ENCODE results near the gene IFTAP.

The IFTAP gene

GRCh38 chr11:36577859-36578258 is 16.4 kb upstream of the IFTAP start:
- H3K4me1 Mint-ChIP-seq (ENCODE audit: low read depth in 2 of 2) = no peaks in the 10 kb centered on the region
- no peak overlapping the region for H3K27ac Mint-ChIP-seq
- H3K4me3 Mint-ChIP-seq = no peak overlapping the region
- peaks cover 4% of the 10 kb centered on the region for H3K36me3 Mint-ChIP-seq (ENCODE audit: insufficient read depth)
- H3K27me3 Mint-ChIP-seq = peaks cover 15 to 34% of the 10 kb centered on the region in 2 donors
- ATAC-seq (replicated peaks) (no peak), DNase-seq (no peak)
- no peaks in the 10 kb centered on the region for H3K9me3 Mint-ChIP-seq

GRCh38 chr11:36578458-36578857 is 15.8 kb upstream of the IFTAP start:
- Mint-ChIP-seq H3K9me3 (no peaks in the 10 kb centered on the region), H3K27me3 (peaks cover 17 to 32% of the 10 kb centered on the region in 2 donors), H3K27ac (no peak overlapping the region), H3K4me1 (ENCODE audit: low read depth in 2 of 2) (no peaks in the 10 kb centered on the region), H3K36me3 (ENCODE audit: insufficient read depth) (peaks cover 4% of the 10 kb centered on the region), H3K4me3 (no peak overlapping the region)
- ATAC-seq (replicated peaks) (no peak), DNase-seq (no peak)

GRCh38 chr11:36581536-36581935 is 12.8 kb upstream of the IFTAP start:
- no peaks in the 10 kb centered on the region for H3K4me1 Mint-ChIP-seq (ENCODE audit: low read depth in 2 of 2)
- H3K36me3 Mint-ChIP-seq (ENCODE audit: insufficient read depth) = no peaks in the 10 kb centered on the region
- peaks cover 8 to 19% of the 10 kb centered on the region in 2 donors for H3K27me3 Mint-ChIP-seq
- no peak overlapping the region for H3K4me3 Mint-ChIP-seq
- no peak overlapping the region for H3K27ac Mint-ChIP-seq
- H3K9me3 Mint-ChIP-seq = no peaks in the 10 kb centered on the region
- ATAC-seq (replicated peaks) = no peak
- DNase-seq = no peak

- DNase-seq = no peak
- Mint-ChIP-seq H3K9me3 (no peaks in the 10 kb centered on the region), H3K36me3 (ENCODE audit: insufficient read depth) (no peaks in the 10 kb centered on the region), H3K4me3 (no peak overlapping the region), H3K4me1 (ENCODE audit: low read depth in 2 of 2) (no peaks in the 10 kb centered on the region), H3K27ac (no peak overlapping the region), H3K27me3 (peaks cover 20 to 32% of the 10 kb centered on the region in 2 donors)
- ATAC-seq (replicated peaks) = no peak
Observed at GRCh38 chr11:36583667-36584066, 10.6 kb upstream of the IFTAP start.

GRCh38 chr11:36586543-36586942 is 7.8 kb upstream of the IFTAP start:
- H3K9me3 Mint-ChIP-seq = no peaks in the 10 kb centered on the region
- no peaks in the 10 kb centered on the region for H3K36me3 Mint-ChIP-seq (ENCODE audit: insufficient read depth)
- peaks cover 32 to 47% of the 10 kb centered on the region in 2 donors for H3K27me3 Mint-ChIP-seq
- H3K4me3 Mint-ChIP-seq = no peak overlapping the region
- H3K27ac Mint-ChIP-seq = no peak overlapping the region
- DNase-seq (no peak), ATAC-seq (replicated peaks) (no peak)
- no peaks in the 10 kb centered on the region for H3K4me1 Mint-ChIP-seq (ENCODE audit: low read depth in 2 of 2)

- no peak overlapping the region for H3K27ac Mint-ChIP-seq
- no peak overlapping the region for H3K4me3 Mint-ChIP-seq
- no peaks in the 10 kb centered on the region for H3K9me3 Mint-ChIP-seq
- H3K4me1 Mint-ChIP-seq (ENCODE audit: low read depth in 2 of 2) = no peaks in the 10 kb centered on the region
- ATAC-seq (replicated peaks) (no peak), DNase-seq (no peak)
- H3K27me3 Mint-ChIP-seq = peaks cover 39 to 50% of the 10 kb centered on the region in 2 donors
- no peaks in the 10 kb centered on the region for H3K36me3 Mint-ChIP-seq (ENCODE audit: insufficient read depth)
Observed at GRCh38 chr11:36588099-36588498, 6.2 kb upstream of the IFTAP start.

- ATAC-seq (replicated peaks) (no peak), DNase-seq (no peak)
- Mint-ChIP-seq H3K27ac (no peak overlapping the region), H3K4me1 (ENCODE audit: low read depth in 2 of 2) (peaks cover 6 to 7% of the 10 kb centered on the region in 2 donors), H3K9me3 (no peaks in the 10 kb centered on the region), H3K36me3 (ENCODE audit: insufficient read depth) (no peaks in the 10 kb centered on the region), H3K27me3 (peaks cover 63 to 68% of the 10 kb centered on the region in 2 donors), H3K4me3 (no peak overlapping the region)
Observed at GRCh38 chr11:36590513-36590912, 3.8 kb upstream of the IFTAP start.

- ATAC-seq (replicated peaks) (no peak), DNase-seq (no peak)
- no peak overlapping the region for H3K4me3 Mint-ChIP-seq
- no peak overlapping the region for H3K27ac Mint-ChIP-seq
- H3K36me3 Mint-ChIP-seq (ENCODE audit: insufficient read depth) = no peaks in the 10 kb centered on the region
- H3K4me1 Mint-ChIP-seq (ENCODE audit: low read depth in 2 of 2) = peaks cover 6 to 7% of the 10 kb centered on the region in 2 donors
- H3K27me3 Mint-ChIP-seq = peaks cover 65 to 72% of the 10 kb centered on the region in 2 donors
- H3K9me3 Mint-ChIP-seq = no peaks in the 10 kb centered on the region
Observed at GRCh38 chr11:36591433-36591832, 2.9 kb upstream of the IFTAP start.

- Mint-ChIP-seq H3K9me3 (no peaks in the 10 kb centered on the region), H3K4me1 (ENCODE audit: low read depth in 2 of 2) (peaks cover 6 to 7% of the 10 kb centered on the region in 2 donors), H3K27ac (no peak overlapping the region), H3K4me3 (no peak overlapping the region), H3K36me3 (ENCODE audit: insufficient read depth) (no peaks in the 10 kb centered on the region), H3K27me3 (peaks cover 49 to 50% of the 10 kb centered on the region in 2 donors)
- ATAC-seq (replicated peaks) (no peak), DNase-seq (no peak)
Observed at GRCh38 chr11:36596880-36597279, 2.6 kb downstream of the IFTAP start.

GRCh38 chr11:36598051-36598450 is 3.7 kb downstream of the IFTAP start, which contains the start of gene RAG2:
TSS of gene RAG2 (minus strand) at chr11:36598236. CDS start at chr11:36594168, 4,068 bp downstream.
- peaks cover 52 to 55% of the 10 kb centered on the region in 2 donors for H3K27me3 Mint-ChIP-seq

GRCh38 chr11:36600180-36600579 is 5.9 kb downstream of the IFTAP start:
- Mint-ChIP-seq H3K27ac (no peak overlapping the region), H3K36me3 (ENCODE audit: insufficient read depth) (no peaks in the 10 kb centered on the region), H3K27me3 (peaks cover 30 to 46% of the 10 kb centered on the region in 2 donors), H3K9me3 (no peaks in the 10 kb centered on the region), H3K4me3 (no peak overlapping the region), H3K4me1 (ENCODE audit: low read depth in 2 of 2) (no peaks in the 10 kb centered on the region)
- DNase-seq = no peak
- no peak for ATAC-seq (replicated peaks)

More at GRCh38 chr11:36598051-36598450, 3.7 kb downstream of the IFTAP start, which contains the start of gene RAG2:
- H3K4me1 Mint-ChIP-seq (ENCODE audit: low read depth in 2 of 2) = peaks cover 6 to 7% of the 10 kb centered on the region in 2 donors
- ATAC-seq (replicated peaks) = no peak
- no peak within 1 kb of the TSS for H3K4me3 Mint-ChIP-seq
- H3K9me3 Mint-ChIP-seq = no peaks in the 10 kb centered on the region
- no peak within 1 kb of the TSS for H3K27ac Mint-ChIP-seq
- no peaks in the 10 kb centered on the region for H3K36me3 Mint-ChIP-seq (ENCODE audit: insufficient read depth)
- no peak for DNase-seq

- no peaks in the 10 kb centered on the region for H3K36me3 Mint-ChIP-seq (ENCODE audit: insufficient read depth)
- DNase-seq (no peak), ATAC-seq (replicated peaks) (no peak)
- H3K27me3 Mint-ChIP-seq = peaks cover 25 to 39% of the 10 kb centered on the region in 2 donors
- H3K9me3 Mint-ChIP-seq = no peaks in the 10 kb centered on the region
- H3K4me3 Mint-ChIP-seq = no peak overlapping the region
- no peak overlapping the region for H3K27ac Mint-ChIP-seq
- no peaks in the 10 kb centered on the region for H3K4me1 Mint-ChIP-seq (ENCODE audit: low read depth in 2 of 2)
Observed at GRCh38 chr11:36601155-36601554, 6.9 kb downstream of the IFTAP start.

- no peak overlapping the region for H3K27ac Mint-ChIP-seq
- peaks cover 25 to 39% of the 10 kb centered on the region in 2 donors for H3K27me3 Mint-ChIP-seq
- no peaks in the 10 kb centered on the region for H3K9me3 Mint-ChIP-seq
- H3K36me3 Mint-ChIP-seq (ENCODE audit: insufficient read depth) = no peaks in the 10 kb centered on the region
- H3K4me1 Mint-ChIP-seq (ENCODE audit: low read depth in 2 of 2) = no peaks in the 10 kb centered on the region
- no peak for ATAC-seq (replicated peaks)
- DNase-seq = no peak
- no peak overlapping the region for H3K4me3 Mint-ChIP-seq
Observed at GRCh38 chr11:36602135-36602534, 7.8 kb downstream of the IFTAP start.

- H3K27ac Mint-ChIP-seq = no peak overlapping the region
- H3K27me3 Mint-ChIP-seq = peaks cover 37 to 45% of the 10 kb centered on the region in 2 donors
- no peak for DNase-seq
- no peaks in the 10 kb centered on the region for H3K4me1 Mint-ChIP-seq (ENCODE audit: low read depth in 2 of 2)
- no peak for ATAC-seq (replicated peaks)
- H3K36me3 Mint-ChIP-seq (ENCODE audit: insufficient read depth) = no peaks in the 10 kb centered on the region
- no peaks in the 10 kb centered on the region for H3K9me3 Mint-ChIP-seq
- H3K4me3 Mint-ChIP-seq = no peak overlapping the region
Observed at GRCh38 chr11:36605221-36606216, 11.2 kb downstream of the IFTAP start.
